ENCODE data around the gene MAP4.

The MAP4 gene

GRCh38 chr3:47912006-47912504 is 104.2 kb downstream of the MAP4 start:
- no peak overlapping the region for H3K4me3 ChIP-seq (ENCODE audit: low read depth, low read length)
- TF ChIP-seq CTCF (IDR thresholded peaks at IDR 0.05; ENCODE audit: borderline replicate concordance, insufficient read depth, low read depth, low read length): no peak

- TF ChIP-seq CTCF (IDR thresholded peaks at IDR 0.05; ENCODE audit: borderline replicate concordance, insufficient read depth, low read depth, low read length): no peak
- no peak overlapping the region for H3K4me3 ChIP-seq (ENCODE audit: low read depth, low read length)
Observed at GRCh38 chr3:47910777-47911440, 105.3 kb downstream of the MAP4 start.

GRCh38 chr3:47910233-47910632 is 106.0 kb downstream of the MAP4 start:
- no peak for TF ChIP-seq CTCF (IDR thresholded peaks at IDR 0.05; ENCODE audit: borderline replicate concordance, insufficient read depth, low read depth, low read length)

GRCh38 chr3:47909607-47910006 is 106.6 kb downstream of the MAP4 start:
- no peak overlapping the region for H3K4me3 ChIP-seq (ENCODE audit: low read depth, low read length)
- TF ChIP-seq CTCF (IDR thresholded peaks at IDR 0.05; ENCODE audit: borderline replicate concordance, insufficient read depth, low read depth, low read length): no peak

More at GRCh38 chr3:47910233-47910632, 106.0 kb downstream of the MAP4 start:
- no peak overlapping the region for H3K4me3 ChIP-seq (ENCODE audit: low read depth, low read length)

GRCh38 chr3:47908744-47909143 is 107.5 kb downstream of the MAP4 start:
- TF ChIP-seq CTCF (IDR thresholded peaks at IDR 0.05; ENCODE audit: borderline replicate concordance, insufficient read depth, low read depth, low read length): no peak
- H3K4me3 ChIP-seq (ENCODE audit: low read depth, low read length): no peak overlapping the region

GRCh38 chr3:47907784-47908183 is 108.4 kb downstream of the MAP4 start:
- TF ChIP-seq CTCF (IDR thresholded peaks at IDR 0.05; ENCODE audit: borderline replicate concordance, insufficient read depth, low read depth, low read length): no peak

GRCh38 chr3:47902746-47903145 is 113.5 kb downstream of the MAP4 start:
- TF ChIP-seq CTCF (IDR thresholded peaks at IDR 0.05; ENCODE audit: borderline replicate concordance, insufficient read depth, low read depth, low read length): no peak

More at GRCh38 chr3:47907784-47908183, 108.4 kb downstream of the MAP4 start:
- no peak overlapping the region for H3K4me3 ChIP-seq (ENCODE audit: low read depth, low read length)

More at GRCh38 chr3:47902746-47903145, 113.5 kb downstream of the MAP4 start:
- no peak overlapping the region for H3K4me3 ChIP-seq (ENCODE audit: low read depth, low read length)
